ENCODE results near the gene NXPH2.

The NXPH2 gene

GRCh38 chr2:138711812-138712211 is 68.4 kb downstream of the NXPH2 start:
- TF ChIP-seq TAF1 (IDR thresholded peaks at IDR 0.05; ENCODE audit: borderline replicate concordance, insufficient read depth, low read length) = no peak

GRCh38 chr2:138708682-138709241 is 71.4 kb downstream of the NXPH2 start:
- TF ChIP-seq FOXP2 (optimal IDR thresholded peaks at IDR 0.05; ENCODE audit: borderline replicate concordance, extremely low read depth, extremely low read length, insufficient read depth) (no peak), SIN3A (IDR thresholded peaks at IDR 0.05; ENCODE audit: borderline replicate concordance, insufficient read depth, low read length) (0 out of 2 replicates have a peak, but pooled peaks have one; percentile 48)

- TF ChIP-seq POLR2AphosphoS5 (IDR thresholded peaks at IDR 0.05; ENCODE audit: low read depth, low read length) (no peak), SIN3A (IDR thresholded peaks at IDR 0.05; ENCODE audit: borderline replicate concordance, insufficient read depth, low read length) (no peak), FOXP2 (optimal IDR thresholded peaks at IDR 0.05; ENCODE audit: borderline replicate concordance, extremely low read depth, extremely low read length, insufficient read depth) (no peak), TAF1 (IDR thresholded peaks at IDR 0.05; ENCODE audit: borderline replicate concordance, insufficient read depth, low read length) (no peak), REST (IDR thresholded peaks at IDR 0.05; ENCODE audit: insufficient read depth in 1 of 2, low read depth in 2 of 2, low read length in 2 of 2) (no peak)
Measured at GRCh38 chr2:138707392-138708074, 72.7 kb downstream of the NXPH2 start.

- TF ChIP-seq POLR2AphosphoS5 (IDR thresholded peaks at IDR 0.05; ENCODE audit: low read depth, low read length) (no peak), REST (IDR thresholded peaks at IDR 0.05; ENCODE audit: insufficient read depth in 1 of 2, low read depth in 2 of 2, low read length in 2 of 2) (no peak), TAF1 (IDR thresholded peaks at IDR 0.05; ENCODE audit: borderline replicate concordance, insufficient read depth, low read length) (no peak), FOXP2 (optimal IDR thresholded peaks at IDR 0.05; ENCODE audit: borderline replicate concordance, extremely low read depth, extremely low read length, insufficient read depth) (no peak), SIN3A (IDR thresholded peaks at IDR 0.05; ENCODE audit: borderline replicate concordance, insufficient read depth, low read length) (no peak)
Measured at GRCh38 chr2:138703242-138703641, 76.9 kb downstream of the NXPH2 start.

- TF ChIP-seq REST (IDR thresholded peaks at IDR 0.05; ENCODE audit: insufficient read depth in 1 of 2, low read depth in 2 of 2, low read length in 2 of 2) = no peak
- no peak for TF ChIP-seq TAF1 (IDR thresholded peaks at IDR 0.05; ENCODE audit: borderline replicate concordance, insufficient read depth, low read length)
- TF ChIP-seq FOXP2 (optimal IDR thresholded peaks at IDR 0.05; ENCODE audit: borderline replicate concordance, extremely low read depth, extremely low read length, insufficient read depth) = no peak
- TF ChIP-seq POLR2AphosphoS5 (IDR thresholded peaks at IDR 0.05; ENCODE audit: low read depth, low read length) = no peak
- TF ChIP-seq SIN3A (IDR thresholded peaks at IDR 0.05; ENCODE audit: borderline replicate concordance, insufficient read depth, low read length) = no peak
Measured at GRCh38 chr2:138700716-138701115, 79.5 kb downstream of the NXPH2 start.

GRCh38 chr2:138699421-138699820 is 80.8 kb downstream of the NXPH2 start:
- TF ChIP-seq POLR2AphosphoS5 (IDR thresholded peaks at IDR 0.05; ENCODE audit: low read depth, low read length) = no peak
- no peak for TF ChIP-seq TAF1 (IDR thresholded peaks at IDR 0.05; ENCODE audit: borderline replicate concordance, insufficient read depth, low read length)
- TF ChIP-seq SIN3A (IDR thresholded peaks at IDR 0.05; ENCODE audit: borderline replicate concordance, insufficient read depth, low read length) = no peak
- no peak for TF ChIP-seq FOXP2 (optimal IDR thresholded peaks at IDR 0.05; ENCODE audit: borderline replicate concordance, extremely low read depth, extremely low read length, insufficient read depth)
- TF ChIP-seq REST (IDR thresholded peaks at IDR 0.05; ENCODE audit: insufficient read depth in 1 of 2, low read depth in 2 of 2, low read length in 2 of 2) = no peak

All from PFSK-1 (cell line).